Uterus (tissue), 2 donors: ENCODE data around the gene BORCS8.

Experiments
- POLR2A ChIP-seq, 2 donors: fragments of 450-650 bp; IDR thresholded peaks; one replicate each; pipeline ENCODE4 v1.6.1; 2016; ENCODE audit warnings: antibody characterized with exemption in 2 of 2, mild to moderate bottlenecking in 1 of 2, moderate library complexity in 1 of 2
- TF ChIP-seq, protein P1 (sequence below), 4 experiments: fragments of 200-600 bp in 2 of 4; fragments of 450-650 bp in 2 of 4; sonication (generic) in 2 of 4; IDR thresholded peaks; one replicate each; pipeline ENCODE4 v1.5.1; 2016 to 2019; ENCODE audit warnings: antibody characterized with exemption in 4 of 4, mild to moderate bottlenecking in 2 of 4, moderate library complexity in 1 of 4

DNA sequence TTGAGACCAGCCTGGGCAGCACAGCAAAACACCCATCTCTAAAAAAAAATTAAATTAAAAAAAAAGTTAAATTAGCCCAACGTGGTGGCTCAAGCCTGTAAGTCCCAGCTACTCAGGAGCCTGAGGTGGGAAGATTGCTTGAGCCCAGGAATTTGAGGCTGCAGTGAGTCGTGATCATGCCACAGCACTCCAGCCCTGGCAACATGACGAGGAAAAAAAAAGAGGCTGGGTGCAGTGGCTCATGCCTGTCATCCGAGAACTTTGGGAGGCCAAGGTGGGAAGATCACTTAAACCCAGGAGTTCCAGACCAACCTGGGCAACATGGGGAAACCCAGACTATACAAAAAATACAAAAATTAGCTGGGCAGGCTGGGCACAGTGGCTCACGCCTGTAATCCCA, 51.5 kb downstream of the BORCS8 start:
- no peak for TF ChIP-seq POLR2A (IDR thresholded peaks at IDR 0.05)
- TF ChIP-seq, protein P1, sequence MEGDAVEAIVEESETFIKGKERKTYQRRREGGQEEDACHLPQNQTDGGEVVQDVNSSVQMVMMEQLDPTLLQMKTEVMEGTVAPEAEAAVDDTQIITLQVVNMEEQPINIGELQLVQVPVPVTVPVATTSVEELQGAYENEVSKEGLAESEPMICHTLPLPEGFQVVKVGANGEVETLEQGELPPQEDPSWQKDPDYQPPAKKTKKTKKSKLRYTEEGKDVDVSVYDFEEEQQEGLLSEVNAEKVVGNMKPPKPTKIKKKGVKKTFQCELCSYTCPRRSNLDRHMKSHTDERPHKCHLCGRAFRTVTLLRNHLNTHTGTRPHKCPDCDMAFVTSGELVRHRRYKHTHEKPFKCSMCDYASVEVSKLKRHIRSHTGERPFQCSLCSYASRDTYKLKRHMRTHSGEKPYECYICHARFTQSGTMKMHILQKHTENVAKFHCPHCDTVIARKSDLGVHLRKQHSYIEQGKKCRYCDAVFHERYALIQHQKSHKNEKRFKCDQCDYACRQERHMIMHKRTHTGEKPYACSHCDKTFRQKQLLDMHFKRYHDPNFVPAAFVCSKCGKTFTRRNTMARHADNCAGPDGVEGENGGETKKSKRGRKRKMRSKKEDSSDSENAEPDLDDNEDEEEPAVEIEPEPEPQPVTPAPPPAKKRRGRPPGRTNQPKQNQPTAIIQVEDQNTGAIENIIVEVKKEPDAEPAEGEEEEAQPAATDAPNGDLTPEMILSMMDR (IDR thresholded peaks at IDR 0.05) = no peak
